H1 (cell line): Measurements from ENCODE around the gene SPG11. TPM values are rescaled to one million over a fixed set of nuclear protein-coding genes. Genes with fewer than 3 reads are reported as not detected.

Experiments
- CEBPB ChIP-seq: IDR thresholded peaks from 2 replicates; pipeline ENCODE4 v1.6.1; 2012; ENCODE audit warnings: low read depth, low read length
- CHD7 ChIP-seq: fragments of 300-600 bp; sonication (generic); IDR thresholded peaks from 2 replicates; pipeline ENCODE4 v1.7.1; 2012; ENCODE audit warnings: low read length, moderate library complexity, mild to moderate bottlenecking, inconsistent platforms; ENCODE audit not compliant: insufficient replicate concordance
- polyA plus RNA-seq, 7 experiments: library from polyadenylated mRNA; depleted of rRNA in 3 of 7; stranded (reverse) in 5 of 7; unstranded in 2 of 7; fragments of >200 nt in 5 of 7; fragments of 200-250 nt in 2 of 7; gene quantifications; 1 replicate in 5 of 7; 2 replicates in 1 of 7; 4 replicates in 1 of 7; pipeline versions ENCODE4 v1.2.1 to v1.2.3, GENCODE V29; 2011 to 2013; ENCODE audit warnings: missing spikeins in 2 of 7, mixed read lengths in 2 of 7
- total RNA-seq: library from RNA; stranded (reverse); fragmentation: NEBNext Ultra II Directional; extraction: Animal tissue kit (Norgen Biotek cat#: 25700); gene quantifications from 2 replicates; pipeline ENCODE4 v1.2.1, GENCODE V29; 2021

The SPG11 gene
- total and polyA plus RNA-seq, 2 of the 8 experiments (the other 6 are each of a cell fraction or from before 2014, with no cell fraction given), result 37.1 to 38.6 TPM

- TF ChIP-seq CHD7, result no peak
- no peak for TF ChIP-seq CEBPB
Measured at GRCh38 chr15:44530653-44531052, 132.8 kb downstream of the SPG11 start (continued).
